Fibroblast of lung (primary cell): ENCODE data around the gene PLEKHA1. TPM values are rescaled to one million over a fixed set of nuclear protein-coding genes. Genes with fewer than 3 reads are reported as not detected.

Experiments
- DNase-seq, 2 donors: peaks; one replicate each; pipeline versions ENCODE4 v3.0.0 to v3.0.0-alpha.2; 2010; ENCODE audit warnings: low read depth in 2 of 2
- H2AFZ ChIP-seq: 2 replicates; pipeline ENCODE4 v1.5.1; 2012; ENCODE audit warnings: low read length, control low read depth, inconsistent platforms
- H3K27ac ChIP-seq: 2 replicates; pipeline ENCODE4 v1.5.1; 2011; ENCODE audit warnings: low read length, control low read depth; ENCODE audit not compliant: insufficient read depth
- H3K27me3 ChIP-seq: 2 replicates; pipeline ENCODE4 v1.5.1; 2011; ENCODE audit warnings: mild to moderate bottlenecking, low read length; ENCODE audit not compliant: control insufficient read depth, insufficient read depth
- H3K36me3 ChIP-seq: 2 replicates; pipeline ENCODE4 v1.5.1; 2011; ENCODE audit warnings: low read length; ENCODE audit not compliant: control insufficient read depth, insufficient read depth
- H3K4me1 ChIP-seq: 2 replicates; pipeline ENCODE4 v1.5.1; 2011; ENCODE audit warnings: low read length; ENCODE audit not compliant: control insufficient read depth, insufficient read depth; ENCODE audit errors: extremely low read depth
- H3K4me2 ChIP-seq: 2 replicates; pipeline ENCODE4 v1.5.1; 2011; ENCODE audit warnings: low read length, control low read depth; ENCODE audit not compliant: insufficient read depth; ENCODE audit errors: extremely low read depth
- H3K4me3 ChIP-seq, 4 experiments: fragments of 200-600 bp in 1 of 4; sonication (generic) in 1 of 4; replicated peaks in 1 of 4; 2 replicates each; pipeline ENCODE4 v1.5.1; 2011 to 2016; ENCODE audit warnings: low read length in 4 of 4, low read depth in 3 of 4, mild to moderate bottlenecking in 3 of 4, control low read depth in 2 of 4, inconsistent platforms in 1 of 4, mixed read lengths in 1 of 4; ENCODE audit not compliant: insufficient read depth in 1 of 4; ENCODE audit errors: control extremely low read depth in 1 of 4
- H3K79me2 ChIP-seq: 2 replicates; pipeline ENCODE4 v1.5.1; 2012; ENCODE audit warnings: mild to moderate bottlenecking, low read length, inconsistent platforms; ENCODE audit not compliant: control insufficient read depth, insufficient read depth
- H3K9ac ChIP-seq: 2 replicates; pipeline ENCODE4 v1.5.1; 2011; ENCODE audit warnings: mild to moderate bottlenecking, low read length, control low read depth; ENCODE audit not compliant: insufficient read depth
- H3K9me3 ChIP-seq: 2 replicates; pipeline ENCODE4 v1.5.1; 2012; ENCODE audit warnings: low read depth, low read length; ENCODE audit not compliant: control insufficient read depth, insufficient read depth
- H4K20me1 ChIP-seq: 2 replicates; pipeline ENCODE4 v1.5.1; 2011; ENCODE audit warnings: low read length; ENCODE audit not compliant: control insufficient read depth, insufficient read depth; ENCODE audit errors: extremely low read depth
- EZH2 ChIP-seq: IDR thresholded peaks from 2 replicates; pipeline ENCODE4 v1.5.1; 2012; ENCODE audit warnings: low read length, control low read depth, mild to moderate bottlenecking; ENCODE audit errors: missing control alignments
- polyA plus RNA-seq, 2 donors: library from polyadenylated mRNA; depleted of rRNA in 1 of 2; stranded (reverse) in 1 of 2; unstranded in 1 of 2; fragments of >200 nt; gene quantifications; 2 replicates each; pipeline ENCODE4 v1.2.1, GENCODE V29; 2011 to 2012; ENCODE audit warnings: missing spikeins in 1 of 2
- total RNA-seq: library from RNA; depleted of rRNA; stranded (reverse); fragments of >200 nt; gene quantifications from 2 replicates; pipeline ENCODE4 v1.2.1, GENCODE V29; 2014
- TF ChIP-seq, protein P1 (sequence below), 2 donors: IDR thresholded peaks in 1 of 2; conservative IDR thresholded peaks in 1 of 2; 1 replicate in 1 of 2; 2 replicates in 1 of 2; pipeline ENCODE4 v1.5.1; 2011 to 2012; ENCODE audit warnings: low read length in 2 of 2, control low read depth in 1 of 2, inconsistent platforms in 1 of 2, low read depth in 1 of 2, mild to moderate bottlenecking in 1 of 2

PLEKHA1 gene
- total and polyA plus RNA-seq, 2 donors (not counting 1 experiment from before 2014, with no cell fraction given) = 14.4 to 37.9 TPM

DNA sequence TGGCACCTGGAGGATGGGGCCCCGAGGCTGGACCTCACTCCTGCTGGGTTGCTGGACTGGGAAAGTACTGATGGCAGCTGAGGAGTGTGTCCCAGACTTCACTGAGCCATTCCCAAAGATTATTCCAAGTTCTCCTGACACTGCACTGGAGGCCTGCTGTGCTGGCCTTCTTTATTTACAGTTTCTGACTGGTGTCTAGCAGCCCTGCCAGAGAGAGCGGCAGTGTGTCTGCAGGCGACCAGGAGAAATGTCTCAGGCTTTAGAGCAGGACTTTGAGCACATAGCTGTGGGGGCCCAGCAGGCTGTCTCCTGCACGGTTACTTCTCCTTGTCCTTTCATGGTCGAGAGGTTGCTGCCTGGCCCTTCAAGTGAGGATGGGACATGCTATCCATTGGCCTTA, 102.9 kb downstream of the PLEKHA1 start:
- Histone ChIP-seq H3K9ac (no peak overlapping the region), H3K4me1 (peaks cover 10% of the 10 kb centered on the region), H3K27me3 (no peaks in the 10 kb centered on the region), H3K27ac (no peak overlapping the region), H3K79me2 (no peaks in the 10 kb centered on the region), H4K20me1 (no peaks in the 10 kb centered on the region), H2AFZ (no peak overlapping the region), H3K4me3 (no peak overlapping the region), H3K36me3 (no peaks in the 10 kb centered on the region), H3K9me3 (no peaks in the 10 kb centered on the region), H3K4me2 (no peak overlapping the region)
- no peak for TF ChIP-seq EZH2
- TF ChIP-seq, protein P1, sequence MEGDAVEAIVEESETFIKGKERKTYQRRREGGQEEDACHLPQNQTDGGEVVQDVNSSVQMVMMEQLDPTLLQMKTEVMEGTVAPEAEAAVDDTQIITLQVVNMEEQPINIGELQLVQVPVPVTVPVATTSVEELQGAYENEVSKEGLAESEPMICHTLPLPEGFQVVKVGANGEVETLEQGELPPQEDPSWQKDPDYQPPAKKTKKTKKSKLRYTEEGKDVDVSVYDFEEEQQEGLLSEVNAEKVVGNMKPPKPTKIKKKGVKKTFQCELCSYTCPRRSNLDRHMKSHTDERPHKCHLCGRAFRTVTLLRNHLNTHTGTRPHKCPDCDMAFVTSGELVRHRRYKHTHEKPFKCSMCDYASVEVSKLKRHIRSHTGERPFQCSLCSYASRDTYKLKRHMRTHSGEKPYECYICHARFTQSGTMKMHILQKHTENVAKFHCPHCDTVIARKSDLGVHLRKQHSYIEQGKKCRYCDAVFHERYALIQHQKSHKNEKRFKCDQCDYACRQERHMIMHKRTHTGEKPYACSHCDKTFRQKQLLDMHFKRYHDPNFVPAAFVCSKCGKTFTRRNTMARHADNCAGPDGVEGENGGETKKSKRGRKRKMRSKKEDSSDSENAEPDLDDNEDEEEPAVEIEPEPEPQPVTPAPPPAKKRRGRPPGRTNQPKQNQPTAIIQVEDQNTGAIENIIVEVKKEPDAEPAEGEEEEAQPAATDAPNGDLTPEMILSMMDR (conservative IDR thresholded peaks at IDR 0.05 in 1 of 2, IDR thresholded peaks at IDR 0.05 in 1 of 2; ENCODE audit: low read depth in 1 of 2, low read length in 2 of 2) = no peak
- DNase-seq = no peak

DNA sequence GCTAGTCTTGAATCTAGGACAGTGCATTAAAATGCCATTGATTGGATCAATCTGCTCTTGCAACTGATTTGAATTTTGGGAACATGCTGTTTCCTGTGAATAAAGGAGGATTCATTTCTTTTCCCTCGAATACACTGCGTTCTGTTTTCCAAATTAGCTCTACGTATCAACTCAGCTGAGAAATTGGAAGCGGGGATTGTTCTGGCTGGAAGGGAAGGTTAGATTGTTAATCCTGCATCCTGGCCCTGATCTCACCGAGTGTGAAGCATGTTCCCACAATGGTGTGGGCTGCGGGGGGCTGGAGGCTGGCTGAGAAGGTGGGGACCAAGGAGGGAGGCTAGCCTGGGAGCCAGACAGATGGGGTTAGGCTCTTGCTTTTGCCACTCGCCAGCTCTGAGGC, 104.5 kb downstream of the PLEKHA1 start:
- peaks cover 10% of the 10 kb centered on the region for H3K4me1 ChIP-seq
- no peak for DNase-seq
- H4K20me1 ChIP-seq = no peaks in the 10 kb centered on the region
- H3K27ac ChIP-seq = no peak overlapping the region
- H3K36me3 ChIP-seq = no peaks in the 10 kb centered on the region
- H3K27me3 ChIP-seq = no peaks in the 10 kb centered on the region
- no peak overlapping the region for H3K9ac ChIP-seq
- TF ChIP-seq EZH2 = no peak
- TF ChIP-seq, protein P1 (conservative IDR thresholded peaks at IDR 0.05 in 1 of 2, IDR thresholded peaks at IDR 0.05 in 1 of 2; ENCODE audit: low read depth in 1 of 2, low read length in 2 of 2) = no peak
- no peak overlapping the region for H2AFZ ChIP-seq
- H3K9me3 ChIP-seq = no peaks in the 10 kb centered on the region
- no peaks in the 10 kb centered on the region for H3K79me2 ChIP-seq
- H3K4me2 ChIP-seq = no peak overlapping the region
- no peak overlapping the region for H3K4me3 ChIP-seq

DNA sequence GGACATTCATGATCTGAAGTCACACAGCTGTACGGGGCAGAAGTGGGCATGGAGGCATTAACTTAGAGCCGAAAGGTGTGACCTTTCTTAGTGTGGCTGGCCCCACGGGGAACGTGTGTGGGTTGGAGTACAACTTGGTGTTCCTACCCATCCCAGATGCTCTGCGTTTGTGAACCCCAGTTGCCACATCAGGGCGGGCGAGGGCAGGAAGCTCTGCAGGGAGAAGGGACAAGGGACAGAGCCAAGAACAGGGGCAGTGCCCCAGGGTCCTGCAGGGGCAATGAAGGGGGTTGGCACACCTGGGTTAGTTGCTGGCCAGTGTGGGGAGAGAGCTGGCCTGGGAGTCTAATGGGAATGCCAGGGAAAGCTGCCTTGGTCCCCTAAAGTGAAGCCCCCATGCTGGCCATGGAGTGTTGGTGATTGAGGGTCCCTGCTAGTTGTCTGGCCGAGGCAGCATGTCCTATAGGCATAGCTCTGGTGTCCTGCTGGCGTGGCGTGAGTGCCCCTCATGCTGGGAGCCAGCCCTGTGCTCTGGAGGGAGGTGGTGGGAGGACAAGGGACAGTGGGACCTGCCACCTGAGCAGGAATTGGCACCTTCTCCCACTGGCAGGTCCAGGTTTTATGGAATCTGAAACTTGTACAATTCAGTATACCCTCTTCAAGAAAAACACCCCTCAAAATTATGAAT, 105.8 kb downstream of the PLEKHA1 start:
- Histone ChIP-seq H3K4me1 (peaks cover 7% of the 10 kb centered on the region), H2AFZ (no peak overlapping the region), H3K27ac (no peak overlapping the region), H3K4me3 (no peak overlapping the region), H3K36me3 (no peaks in the 10 kb centered on the region), H3K4me2 (no peak overlapping the region), H3K79me2 (no peaks in the 10 kb centered on the region), H3K9ac (no peak overlapping the region), H4K20me1 (no peaks in the 10 kb centered on the region), H3K27me3 (no peaks in the 10 kb centered on the region), H3K9me3 (no peaks in the 10 kb centered on the region)
- TF ChIP-seq, protein P1 (conservative IDR thresholded peaks at IDR 0.05 in 1 of 2, IDR thresholded peaks at IDR 0.05 in 1 of 2; ENCODE audit: low read depth in 1 of 2, low read length in 2 of 2) = no peak
- no peak for TF ChIP-seq EZH2
- no peak for DNase-seq
